GM23248 (cell line): Measurements from ENCODE around the gene ADORA1. TPM values are rescaled to one million over a fixed set of nuclear protein-coding genes. Genes with fewer than 3 reads are reported as not detected.

Experiments
- DNase-seq: peaks from one replicate; pipeline ENCODE4 v3.0.0-alpha.2; 2015
- H2AFZ ChIP-seq: fragments of 200-600 bp; sonication (generic); 2 replicates; pipeline ENCODE4 v1.6.1; 2016; ENCODE audit warnings: antibody characterized with exemption
- H3F3A ChIP-seq: fragments of 200-600 bp; sonication (generic); 2 replicates; pipeline ENCODE4 v1.6.1; 2016; ENCODE audit warnings: mild to moderate bottlenecking, antibody characterized with exemption, mixed run types; ENCODE audit not compliant: insufficient read depth
- H3K27ac ChIP-seq: fragments of 200-600 bp; sonication (generic); 2 replicates; pipeline ENCODE4 v1.5.1; 2016; ENCODE audit warnings: mild to moderate bottlenecking
- H3K27me3 ChIP-seq: fragments of 200-600 bp; sonication (generic); replicated peaks from 2 replicates; pipeline ENCODE4 v1.6.1; 2016; ENCODE audit warnings: mild to moderate bottlenecking; ENCODE audit not compliant: insufficient read depth
- H3K36me3 ChIP-seq: fragments of 200-600 bp; sonication (generic); 2 replicates; pipeline ENCODE4 v1.6.1; 2016; ENCODE audit warnings: low read depth, mild to moderate bottlenecking
- H3K4me1 ChIP-seq: fragments of 200-600 bp; sonication (generic); 2 replicates; pipeline ENCODE4 v1.6.1; 2016; ENCODE audit warnings: mild to moderate bottlenecking; ENCODE audit not compliant: insufficient read depth
- H3K4me2 ChIP-seq: fragments of 200-600 bp; sonication (generic); one replicate; pipeline ENCODE4 v1.6.1; 2016; ENCODE audit warnings: mild to moderate bottlenecking; ENCODE audit not compliant: unreplicated experiment
- H3K4me3 ChIP-seq: fragments of 200-600 bp; sonication (generic); 2 replicates; pipeline ENCODE4 v1.5.1; 2016; ENCODE audit warnings: mild to moderate bottlenecking
- H3K79me2 ChIP-seq: fragments of 200-600 bp; sonication (generic); 2 replicates; pipeline ENCODE4 v1.6.1; 2016; ENCODE audit warnings: mild to moderate bottlenecking; ENCODE audit not compliant: insufficient read depth
- H3K9ac ChIP-seq: fragments of 200-600 bp; sonication (generic); 2 replicates; pipeline ENCODE4 v1.6.1; 2016; ENCODE audit warnings: mild to moderate bottlenecking
- H3K9me2 ChIP-seq: fragments of 200-600 bp; sonication (generic); 2 replicates; pipeline ENCODE4 v1.6.1; 2016; ENCODE audit warnings: mixed run types, mild to moderate bottlenecking, moderate library complexity; ENCODE audit not compliant: insufficient read depth
- H3K9me3 ChIP-seq: fragments of 200-600 bp; sonication (generic); one replicate; pipeline ENCODE4 v1.6.1; 2017; ENCODE audit warnings: low read depth
- H4K20me1 ChIP-seq: fragments of 200-600 bp; sonication (generic); 2 replicates; pipeline ENCODE4 v1.6.0; 2016; ENCODE audit not compliant: insufficient read depth
- EZH2 ChIP-seq: fragments of 200-600 bp; sonication (generic); IDR thresholded peaks from 2 replicates; pipeline ENCODE4 v1.6.1; 2018; ENCODE audit warnings: antibody characterized with exemption, mild to moderate bottlenecking; ENCODE audit not compliant: insufficient read depth, poor library complexity, severe bottlenecking
- EZH2phosphoT487 ChIP-seq: fragments of 200-600 bp; sonication (generic); IDR thresholded peaks from 2 replicates; pipeline ENCODE4 v1.6.1; 2018; ENCODE audit warnings: antibody characterized with exemption, moderate library complexity, mild to moderate bottlenecking, low read depth; ENCODE audit not compliant: insufficient read depth
- WGBS, 2 experiments: methylation state at CpG; one replicate each; pipeline ENCODE4 v1.1.6; 2015 to 2017; ENCODE audit warnings: low lambda C conversion rate in 2 of 2, low coverage in 1 of 2; ENCODE audit errors: missing lambda C conversion rate in 2 of 2; 5-methylcytosine and 5-hydroxymethylcytosine counted together
- in situ Hi-C: fragments of 300-500 bp; cut with MboI; formaldehyde crosslinking; loops from 2 replicates; pipeline ENCODE4 v1.15.0; 2020
- polyA plus RNA-seq: library from polyadenylated mRNA; unstranded; fragments of >200 nt; fragmentation: Nextera tagmentation; extraction: Ambion mirVana; gene quantifications from 2 replicates; pipeline ENCODE4 v1.2.1, GENCODE V29; 2016
- total RNA-seq: library from RNA; depleted of rRNA; stranded (reverse); fragments of >200 nt; shearing (Covaris generic); gene quantifications from 2 replicates; pipeline ENCODE4 v1.2.3, GENCODE V29; 2014

ADORA1 gene
- total and polyA plus RNA-seq, 2 experiments from 2014 or later = 2.2 to 5.8 TPM

DNA sequence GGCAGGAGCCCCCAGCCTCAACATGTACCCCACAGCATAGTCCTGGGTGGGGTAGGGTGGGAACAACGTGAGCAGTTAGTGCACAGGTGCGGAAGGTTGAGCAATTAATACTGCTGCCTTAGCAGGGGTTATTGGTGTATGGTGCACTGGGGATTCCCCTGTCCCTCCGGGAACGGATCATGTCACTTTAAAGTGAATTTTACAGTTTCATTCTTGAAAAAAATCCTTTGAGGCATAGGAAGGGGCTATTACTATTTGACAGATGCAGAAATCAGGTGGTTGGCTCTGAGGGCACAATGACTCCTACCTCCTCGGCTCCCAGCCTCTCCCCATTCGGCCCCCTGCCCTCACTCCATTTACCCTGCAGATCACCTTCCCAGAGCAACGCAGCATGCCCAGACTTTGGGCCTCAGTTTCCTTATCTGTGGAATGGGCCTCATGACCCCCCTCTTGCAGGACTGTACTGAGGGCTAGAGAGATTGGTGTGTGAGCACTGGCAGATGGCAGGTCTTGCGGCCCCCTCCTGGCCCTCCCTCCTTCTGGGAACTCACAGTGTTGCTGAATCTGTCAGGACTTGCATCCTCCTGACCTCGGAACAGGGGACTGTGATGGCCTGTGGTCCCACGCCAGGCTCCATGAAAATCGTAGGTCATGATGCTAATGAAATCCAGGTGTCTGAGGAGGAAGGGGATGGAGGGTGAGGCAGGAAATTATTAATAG, 53.2 kb downstream of the ADORA1 start:
- no peaks in the 10 kb centered on the region for H3K9me3 ChIP-seq
- peaks cover 31% of the 10 kb centered on the region for H3K4me1 ChIP-seq
- H3K9me2 ChIP-seq = no peaks in the 10 kb centered on the region
- no peak for DNase-seq
- in situ Hi-C loops = no loop called here
- no peaks in the 10 kb centered on the region for H3K79me2 ChIP-seq
- no peak overlapping the region for H3K9ac ChIP-seq
- no peak overlapping the region for H3K4me2 ChIP-seq
- no peak overlapping the region for H3K27ac ChIP-seq
- peaks cover 21% of the 10 kb centered on the region for H3F3A ChIP-seq
- no peak overlapping the region for H2AFZ ChIP-seq
- H3K4me3 ChIP-seq = no peak overlapping the region
- H4K20me1 ChIP-seq = no peaks in the 10 kb centered on the region
- WGBS, 2 experiments = 87 to 89% methylated on average over 11 of the region's 11 CpGs
- TF ChIP-seq EZH2phosphoT487 (no peak), EZH2 (no peak)
- H3K27me3 ChIP-seq = no peaks in the 10 kb centered on the region
- no peaks in the 10 kb centered on the region for H3K36me3 ChIP-seq

DNA sequence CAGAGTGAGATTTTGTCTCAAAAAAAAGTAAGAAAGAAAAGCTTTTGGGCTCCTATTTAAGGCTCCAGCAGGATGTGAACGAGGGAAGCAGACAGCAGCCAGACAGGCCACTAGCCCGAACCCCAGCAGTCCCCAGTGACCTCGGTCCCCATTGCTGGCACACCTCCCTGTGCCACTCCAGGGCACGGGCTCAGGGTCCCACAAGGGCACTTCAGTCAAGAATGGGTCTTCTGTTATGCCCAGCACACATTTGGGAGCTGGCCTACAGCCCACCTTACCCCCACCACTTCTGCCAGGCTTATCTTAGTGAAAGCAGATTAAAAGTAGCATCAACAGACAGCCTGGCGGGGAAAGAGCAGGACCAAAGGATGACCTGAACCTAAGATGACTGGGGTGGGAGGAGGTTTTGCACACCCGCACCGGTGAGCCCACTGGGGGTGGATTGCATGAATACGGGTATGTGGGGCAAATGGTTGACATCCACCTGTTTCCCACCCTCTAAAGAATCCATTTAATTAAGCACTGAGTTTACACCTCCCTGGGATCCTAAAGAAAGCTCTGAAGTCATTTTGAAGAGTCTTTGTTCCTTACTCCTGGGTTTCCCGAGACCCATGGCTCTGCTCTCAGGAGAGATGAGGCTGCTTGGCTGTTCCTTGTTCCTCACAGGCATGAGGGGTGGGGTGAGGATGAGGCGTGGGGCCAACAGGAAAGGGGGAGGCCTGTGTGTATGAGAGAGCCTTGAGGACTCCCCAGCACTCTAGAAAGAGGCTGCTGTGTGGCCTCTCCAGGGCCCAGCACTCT, 54.3 kb downstream of the ADORA1 start:
- H4K20me1 ChIP-seq = no peaks in the 10 kb centered on the region
- H2AFZ ChIP-seq = no peak overlapping the region
- no peak for DNase-seq
- peaks cover 21% of the 10 kb centered on the region for H3K4me1 ChIP-seq
- H3K27ac ChIP-seq = no peak overlapping the region
- no peaks in the 10 kb centered on the region for H3K27me3 ChIP-seq
- no peak overlapping the region for H3K4me3 ChIP-seq
- H3K9me2 ChIP-seq = no peaks in the 10 kb centered on the region
- peaks cover 18% of the 10 kb centered on the region for H3F3A ChIP-seq
- 77 to 80% methylated on average over 10 of the region's 10 CpGs for WGBS, 2 experiments
- no peak overlapping the region for H3K4me2 ChIP-seq
- TF ChIP-seq EZH2phosphoT487 (no peak), EZH2 (no peak)
- no peaks in the 10 kb centered on the region for H3K36me3 ChIP-seq
- H3K79me2 ChIP-seq = no peaks in the 10 kb centered on the region
- in situ Hi-C loops = no loop called here
- no peaks in the 10 kb centered on the region for H3K9me3 ChIP-seq
- H3K9ac ChIP-seq = no peak overlapping the region

DNA sequence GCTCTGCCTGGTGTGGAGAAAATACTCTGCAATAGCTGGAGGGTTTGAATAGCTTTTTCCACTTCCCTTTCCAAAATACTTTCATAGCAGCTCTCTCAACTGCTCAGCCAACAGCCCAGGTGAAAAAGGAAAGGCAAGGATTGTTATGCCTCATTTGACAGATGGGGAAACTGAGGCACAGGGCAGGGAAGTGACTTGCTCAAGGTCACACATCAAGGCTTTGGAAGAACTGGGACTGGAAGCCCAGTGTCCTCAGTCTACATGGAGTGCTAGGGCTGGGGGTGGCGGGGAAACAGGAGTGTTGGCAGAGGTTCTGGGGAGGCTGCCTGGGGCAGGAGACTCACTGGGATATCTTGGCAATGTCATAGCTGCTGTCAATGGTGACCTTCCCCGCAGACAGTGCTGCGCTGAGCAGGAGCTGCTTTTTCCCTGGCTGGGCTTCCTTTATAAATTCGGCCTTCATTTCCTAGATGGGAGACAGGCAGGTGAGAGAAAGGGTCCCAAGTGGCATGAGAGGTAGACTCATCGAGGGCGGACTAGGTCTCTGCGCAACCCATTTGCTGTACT, 54.9 kb downstream of the ADORA1 start:
- H3K27ac ChIP-seq = no peak overlapping the region
- no peak overlapping the region for H2AFZ ChIP-seq
- H3K4me2 ChIP-seq = no peak overlapping the region
- no peak overlapping the region for H3K4me3 ChIP-seq
- in situ Hi-C loops = no loop called here
- H3K9ac ChIP-seq = no peak overlapping the region
- no peaks in the 10 kb centered on the region for H3K27me3 ChIP-seq
- no peaks in the 10 kb centered on the region for H3K9me2 ChIP-seq
- H3K9me3 ChIP-seq = no peaks in the 10 kb centered on the region
- no peak for DNase-seq
- no peak for TF ChIP-seq EZH2
- no peak for TF ChIP-seq EZH2phosphoT487
- WGBS, 2 experiments = 95 to 99% methylated on average over 7 of the region's 7 CpGs
- H3F3A ChIP-seq = peaks cover 11% of the 10 kb centered on the region
- peaks cover 14% of the 10 kb centered on the region for H3K4me1 ChIP-seq
- H3K36me3 ChIP-seq = no peaks in the 10 kb centered on the region
- no peaks in the 10 kb centered on the region for H4K20me1 ChIP-seq
- H3K79me2 ChIP-seq = no peaks in the 10 kb centered on the region

DNA sequence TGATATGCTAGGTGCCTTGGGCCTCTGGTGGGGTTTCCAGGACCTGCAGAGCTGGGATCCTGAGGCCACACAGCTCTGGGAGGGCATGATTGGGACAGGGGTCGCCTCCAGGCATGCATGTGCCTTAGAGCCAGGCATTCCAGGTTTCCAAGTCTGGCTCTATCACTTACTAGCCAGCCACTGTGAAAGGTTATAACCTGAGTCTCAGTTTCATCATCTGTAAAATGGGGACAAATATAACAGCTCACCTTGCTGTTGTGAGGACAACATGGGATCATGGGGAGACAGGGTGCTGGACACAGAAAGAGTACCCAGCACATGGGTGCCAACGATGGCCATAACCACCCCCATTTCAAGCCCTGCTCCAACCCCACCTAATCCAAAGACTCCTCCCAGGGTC, 56.3 kb downstream of the ADORA1 start:
- Histone ChIP-seq H3K27ac (no peak overlapping the region), H3K9ac (no peak overlapping the region), H4K20me1 (no peaks in the 10 kb centered on the region), H3K4me1 (peaks cover under 1% of the 10 kb centered on the region; the same call in 1 of the 2 replicates), H2AFZ (no peak overlapping the region), H3K27me3 (no peaks in the 10 kb centered on the region), H3K4me3 (no peak overlapping the region), H3F3A (no peaks in the 10 kb centered on the region), H3K4me2 (no peak overlapping the region), H3K9me3 (no peaks in the 10 kb centered on the region), H3K79me2 (no peaks in the 10 kb centered on the region), H3K36me3 (no peaks in the 10 kb centered on the region), H3K9me2 (no peaks in the 10 kb centered on the region)
- no peak for TF ChIP-seq EZH2phosphoT487
- TF ChIP-seq EZH2 = no peak
- 81 to 83% methylated on average over 2 of the region's 2 CpGs for WGBS, 2 experiments
- DNase-seq = no peak
- in situ Hi-C loops = no loop called here
